Uterus (tissue), 4 donors: ENCODE results near the gene TNS1. TPM values are rescaled to one million over a fixed set of nuclear protein-coding genes. Genes with fewer than 3 reads are reported as not detected.

Experiments used
- DNase-seq, 2 donors: peaks; one replicate each; pipeline ENCODE4 v3.0.0-alpha.2; 2019 to 2020
- H3K27ac ChIP-seq, 2 donors: fragments of 200-600 bp; sonication (generic); 1 replicate in 1 of 2; 2 replicates in 1 of 2; pipeline ENCODE4 v1.5.1; 2016 to 2018
- H3K27me3 ChIP-seq, 2 donors: fragments of 200-600 bp; sonication (generic); one replicate each; pipeline ENCODE4 v1.5.1; 2018 to 2019; ENCODE audit warnings: control low read depth in 1 of 2
- H3K36me3 ChIP-seq, 2 donors: fragments of 200-600 bp; sonication (generic); one replicate each; pipeline ENCODE4 v1.5.1; 2019; ENCODE audit warnings: control low read depth in 1 of 2
- H3K4me1 ChIP-seq, 2 donors: fragments of 200-600 bp; sonication (generic); one replicate each; pipeline ENCODE4 v1.5.1; 2018 to 2019; ENCODE audit warnings: control low read depth in 1 of 2
- H3K4me3 ChIP-seq, 2 donors: fragments of 200-600 bp; sonication (generic); 1 replicate in 1 of 2; 2 replicates in 1 of 2; pipeline ENCODE4 v1.5.1; 2018 to 2019; ENCODE audit warnings: mild to moderate bottlenecking in 1 of 2
- H3K9me3 ChIP-seq, 2 donors: fragments of 200-600 bp; sonication (generic); one replicate each; pipeline ENCODE4 v1.5.1; 2019; ENCODE audit warnings: control low read depth in 1 of 2
- CTCF ChIP-seq, 4 experiments: fragments of 200-600 bp in 2 of 4; fragments of 450-650 bp in 2 of 4; sonication (generic) in 2 of 4; IDR thresholded peaks; one replicate each; pipeline ENCODE4 v1.5.1; 2016 to 2019; ENCODE audit warnings: antibody characterized with exemption in 4 of 4, mild to moderate bottlenecking in 2 of 4, moderate library complexity in 1 of 4
- POLR2A ChIP-seq, 2 donors: fragments of 450-650 bp; IDR thresholded peaks; one replicate each; pipeline ENCODE4 v1.6.1; 2016; ENCODE audit warnings: antibody characterized with exemption in 2 of 2, mild to moderate bottlenecking in 1 of 2, moderate library complexity in 1 of 2
- intact Hi-C: fragments of 100-400 bp; cut with DNase I; formaldehyde crosslinking; loops from one replicate; pipeline ENCODE4 v1.15.1; 2023; ENCODE audit warnings: low total_unique reads
- total RNA-seq, 4 donors: library from RNA; depleted of rRNA in 3 of 4; stranded (reverse); fragments of >200 nt in 3 of 4; gene quantifications; one replicate each; pipeline versions ENCODE4 v1.1.0 to v1.2.4, GENCODE V29; 2014 to 2023
- donor health status: DM: yes; HTN: yes; CAD: no.

The TNS1 gene
- total RNA-seq, 4 donors from 2014 or later, result 144 to 1,338 (median 313) TPM

- intact Hi-C loops, result no loop called here
- Histone ChIP-seq H3K4me1 (peaks cover 0 to 5% of the 10 kb centered on the region in 2 donors), H3K9me3 (no peaks in the 10 kb centered on the region), H3K27ac (peak overlapping the region; percentile 9 to 23), H3K27me3 (no peaks in the 10 kb centered on the region), H3K4me3 (no peak overlapping the region), H3K36me3 (no peaks in the 10 kb centered on the region)
- TF ChIP-seq CTCF (IDR thresholded peaks at IDR 0.05), result no peak
- no peak for TF ChIP-seq POLR2A (IDR thresholded peaks at IDR 0.05)
- DNase-seq, result peak; percentile 12 to 15
Measured at GRCh38 chr2:217799563-217800432, 203.0 kb downstream of the TNS1 start.

- peak in 1 of 2 donors; percentile 30 for DNase-seq
- H3K27ac ChIP-seq, result peak overlapping the region in 1 of 2 donors; percentile 9
- no peaks in the 10 kb centered on the region for H3K36me3 ChIP-seq
- no peaks in the 10 kb centered on the region for H3K27me3 ChIP-seq
- no peaks in the 10 kb centered on the region for H3K9me3 ChIP-seq
- peaks cover 0 to 5% of the 10 kb centered on the region in 2 donors for H3K4me1 ChIP-seq
- no peak overlapping the region for H3K4me3 ChIP-seq
- intact Hi-C loops, result no loop called here
- TF ChIP-seq CTCF (IDR thresholded peaks at IDR 0.05) (no peak), POLR2A (IDR thresholded peaks at IDR 0.05) (no peak)
Measured at GRCh38 chr2:217798743-217799562, 203.8 kb downstream of the TNS1 start.

- H3K9me3 ChIP-seq, result no peaks in the 10 kb centered on the region
- H3K4me1 ChIP-seq, result peaks cover 0 to 5% of the 10 kb centered on the region in 2 donors
- H3K27me3 ChIP-seq, result no peaks in the 10 kb centered on the region
- H3K4me3 ChIP-seq, result no peak overlapping the region
- intact Hi-C loops, result no loop called here
- H3K36me3 ChIP-seq, result no peaks in the 10 kb centered on the region
- peak overlapping the region in 1 of 2 donors; percentile 9 for H3K27ac ChIP-seq
- no peak for DNase-seq
- TF ChIP-seq POLR2A (IDR thresholded peaks at IDR 0.05) (no peak), CTCF (IDR thresholded peaks at IDR 0.05) (no peak)
Measured at GRCh38 chr2:217798191-217798590, 204.6 kb downstream of the TNS1 start.

GRCh38 chr2:217797661-217798069 lies 205.1 kb downstream of the TNS1 start:
- no peaks in the 10 kb centered on the region for H3K9me3 ChIP-seq
- peak overlapping the region in 1 of 2 donors; percentile 51 for H3K27ac ChIP-seq
- H3K4me1 ChIP-seq, result peaks cover 0 to 5% of the 10 kb centered on the region in 2 donors
- no peaks in the 10 kb centered on the region for H3K36me3 ChIP-seq
- intact Hi-C loops, result no loop called here
- TF ChIP-seq CTCF (IDR thresholded peaks at IDR 0.05) (no peak), POLR2A (IDR thresholded peaks at IDR 0.05) (no peak)
- no peaks in the 10 kb centered on the region for H3K27me3 ChIP-seq
- peak in 1 of 2 donors; percentile 62 for DNase-seq
- H3K4me3 ChIP-seq, result no peak overlapping the region
